Stimulated activated CD4-positive, alpha-beta T cell treated with anti-CD3 and anti-CD28 coated beads, Interleukin-1b, Interleukin-23, amount 100 ng/mL, for 1 hour (primary cell): ENCODE results near the gene ASTN1.

Experiments used
- DNase-seq, 2 donors: peaks; one replicate each; pipeline ENCODE4 v3.0.0-alpha.2; 2020; ENCODE audit warnings: low read depth in 2 of 2

The ASTN1 gene

DNA sequence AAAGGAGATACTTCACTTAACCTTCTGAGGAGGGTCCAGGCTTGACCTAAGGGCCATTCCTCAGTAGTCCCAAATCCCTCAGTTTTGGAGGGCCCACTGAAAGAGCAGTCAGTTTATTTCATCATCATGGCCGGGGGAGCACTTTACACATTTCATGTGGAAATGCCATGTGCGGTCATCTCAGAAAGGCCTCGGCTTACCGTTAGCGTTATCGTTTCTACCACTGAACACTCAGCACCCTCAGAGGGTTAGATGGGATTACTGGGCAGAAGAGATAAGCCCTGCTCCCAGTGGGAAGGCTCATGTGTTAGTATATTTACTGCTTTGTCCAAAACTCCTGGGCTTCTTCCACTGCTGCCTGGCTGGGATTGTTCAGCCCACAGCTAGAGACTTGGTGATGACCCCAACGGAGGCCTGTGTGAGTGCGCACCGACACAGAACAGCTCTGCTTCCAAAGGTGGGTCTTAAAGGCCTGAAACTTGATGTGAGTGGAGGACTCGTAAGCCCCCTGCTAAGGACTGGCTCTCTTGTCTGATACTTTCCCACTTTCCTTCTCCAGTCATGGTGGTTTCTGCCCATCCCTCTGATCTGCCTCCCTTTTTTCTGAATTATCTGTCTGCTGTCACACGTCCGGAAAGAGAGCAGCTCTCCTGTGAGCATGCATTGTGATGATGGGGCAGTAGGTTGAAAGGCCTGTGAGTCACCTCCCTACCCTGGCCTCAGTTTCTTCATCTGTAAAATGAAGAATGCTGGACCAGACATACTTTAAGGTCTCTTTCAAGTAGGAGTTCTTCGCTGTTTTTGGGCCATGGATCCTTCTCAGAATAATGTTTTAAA lies 284.5 kb downstream of the ASTN1 start:
- no peak for DNase-seq

DNA sequence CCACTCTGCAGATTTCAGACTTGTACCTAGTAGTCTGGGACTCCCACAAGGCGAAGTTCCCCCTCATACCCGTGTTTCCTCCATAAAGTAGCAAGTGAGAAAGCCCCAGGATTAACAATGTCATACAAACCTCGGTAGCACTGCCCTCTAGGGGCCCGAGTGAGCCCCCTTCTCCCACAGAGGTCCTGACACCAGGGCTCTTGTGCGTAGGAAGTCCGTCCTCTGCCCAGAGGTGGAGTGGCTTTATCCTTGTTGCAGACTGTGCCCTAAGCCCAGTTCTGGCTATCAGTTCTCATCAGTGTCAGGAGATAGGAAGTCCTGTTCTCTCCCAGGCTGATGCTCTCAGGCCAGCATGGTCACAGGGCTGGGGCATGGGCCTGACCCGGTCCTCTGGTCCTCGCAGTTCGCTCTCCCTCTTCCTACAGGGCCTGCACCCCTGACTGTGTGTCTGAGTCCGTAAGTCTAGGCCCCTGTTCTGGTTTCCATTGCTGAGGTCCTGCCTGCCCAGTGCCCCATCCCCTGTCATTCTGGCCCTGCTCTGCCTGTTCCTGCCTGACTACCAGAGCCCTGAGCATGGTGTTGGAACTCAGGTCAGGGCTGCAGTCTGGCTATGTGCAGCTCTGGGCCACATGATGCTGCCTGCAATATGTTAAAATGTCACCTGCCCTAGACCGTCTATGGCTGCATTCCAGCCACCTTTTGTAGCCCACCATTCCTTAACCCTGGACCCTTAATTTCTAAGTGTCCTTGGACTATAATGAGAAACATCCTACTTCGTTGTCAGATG lies 285.6 kb downstream of the ASTN1 start:
- no peak for DNase-seq

DNA sequence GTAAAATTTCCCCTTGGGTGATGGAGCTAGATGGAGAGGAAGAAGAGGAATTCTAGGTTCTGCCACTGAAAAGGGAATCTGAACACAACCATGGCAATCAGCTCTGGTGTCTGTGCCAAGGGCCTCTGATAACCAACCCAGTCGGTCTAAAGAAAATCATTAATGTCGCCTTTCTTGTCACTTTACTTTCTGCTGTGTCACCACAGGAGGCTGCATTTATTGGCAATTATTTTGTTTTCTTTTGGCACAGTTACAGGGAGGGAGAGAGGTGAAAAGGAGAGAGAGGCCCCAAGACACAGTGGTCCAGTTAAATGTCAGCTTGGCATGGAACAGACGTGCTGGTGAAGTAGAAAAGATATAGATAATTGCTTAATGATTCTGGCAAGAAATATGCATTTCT lies 287.0 kb downstream of the ASTN1 start:
- no peak for DNase-seq

DNA sequence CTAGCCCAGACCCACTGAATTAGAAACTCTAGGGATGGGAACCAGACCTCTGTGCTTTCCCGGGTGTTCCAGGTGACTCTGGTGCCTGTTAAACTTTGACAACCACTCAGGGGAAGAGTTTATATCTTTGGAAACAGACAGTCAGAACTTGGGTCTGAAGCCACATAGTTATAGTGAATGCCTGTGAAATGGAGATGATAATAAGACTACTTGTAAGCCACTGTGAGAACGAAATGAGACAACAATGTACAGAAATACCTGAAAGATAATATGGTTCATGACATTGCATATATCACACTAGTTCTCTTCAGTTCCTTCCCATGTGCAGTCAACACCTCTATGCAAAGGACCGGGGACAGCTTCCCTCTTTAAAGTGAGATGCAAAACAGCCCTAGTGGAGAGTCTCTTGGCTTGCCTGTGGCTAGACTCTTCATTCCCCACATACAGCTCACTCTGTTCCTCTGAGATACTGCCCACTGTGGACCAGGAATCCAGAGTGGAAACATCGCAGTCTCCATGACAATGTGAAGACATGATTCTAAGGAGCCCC lies 287.5 kb downstream of the ASTN1 start:
- DNase-seq: no peak

DNA sequence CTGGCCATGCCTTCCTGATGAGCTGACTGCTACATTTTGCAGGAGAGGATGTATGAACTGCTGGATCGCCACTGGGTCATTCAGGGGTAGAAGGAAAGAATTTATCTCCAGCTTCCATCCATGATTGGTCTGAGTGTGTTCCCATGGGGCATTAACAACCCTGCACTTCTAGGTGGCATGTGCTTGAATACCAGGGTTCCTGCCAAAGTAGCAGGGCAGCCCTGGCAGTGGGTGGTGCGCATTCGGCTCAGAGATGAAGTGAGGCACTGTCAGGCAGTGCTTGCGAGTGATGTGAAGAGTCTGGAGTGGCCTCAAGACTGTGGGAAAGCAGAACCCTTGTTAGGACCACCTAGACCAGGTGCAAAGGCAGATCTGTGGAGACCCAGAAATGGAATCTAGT lies 294.9 kb downstream of the ASTN1 start:
- DNase-seq: no peak

DNA sequence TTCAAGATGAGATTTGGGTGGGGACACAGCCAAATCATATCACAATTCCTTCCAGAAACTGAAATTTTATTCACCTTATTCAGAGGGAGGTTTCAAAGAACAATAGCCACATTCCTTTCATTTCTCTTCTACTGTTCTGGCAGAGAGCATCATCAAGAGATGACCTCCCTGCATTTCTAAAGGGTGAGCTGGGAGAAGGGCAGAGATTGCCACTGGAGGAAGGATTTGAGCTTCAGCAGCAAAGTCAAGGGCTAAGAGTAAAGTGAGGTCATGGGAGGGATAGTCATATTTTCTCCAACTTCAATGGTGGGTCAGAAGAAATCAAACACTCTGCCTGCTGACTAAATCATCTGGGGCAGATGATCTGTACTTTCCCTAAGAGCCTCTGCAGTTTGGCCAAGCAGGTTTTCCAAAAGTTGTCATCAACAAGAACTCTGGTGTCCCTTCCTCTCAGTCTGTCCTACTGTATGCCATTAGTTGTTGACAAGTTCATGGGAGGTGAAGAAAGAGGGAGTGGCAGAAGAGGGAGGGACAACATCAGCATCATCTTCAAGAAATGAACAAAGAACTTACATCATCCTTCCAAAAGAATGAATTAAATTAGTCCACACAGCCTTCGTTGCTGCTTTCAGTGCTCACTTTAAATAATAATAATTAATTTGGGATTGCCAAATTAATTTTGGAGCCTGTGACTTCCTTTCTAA lies 298.3 kb downstream of the ASTN1 start:
- DNase-seq: no peak

DNA sequence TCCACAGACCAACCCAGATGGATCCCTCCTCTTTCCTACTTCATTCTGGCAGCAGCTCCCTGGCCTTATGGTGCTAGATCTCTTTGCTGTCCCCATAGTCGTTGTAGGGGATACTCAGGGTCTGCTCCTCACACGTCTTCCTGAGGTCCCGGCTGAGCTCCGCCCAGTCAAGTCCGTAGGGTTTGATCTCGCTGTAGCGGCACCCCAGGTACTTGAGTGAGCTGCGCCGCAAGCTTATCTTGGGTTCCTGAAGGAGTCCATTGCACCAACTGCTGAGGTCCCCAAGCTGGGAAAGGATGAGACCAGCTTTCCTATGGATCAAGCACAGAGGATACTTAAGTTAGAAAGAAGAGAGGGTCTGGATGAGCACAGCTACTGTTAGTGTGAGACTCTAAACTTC lies 300.3 kb downstream of the ASTN1 start:
- no peak for DNase-seq

DNA sequence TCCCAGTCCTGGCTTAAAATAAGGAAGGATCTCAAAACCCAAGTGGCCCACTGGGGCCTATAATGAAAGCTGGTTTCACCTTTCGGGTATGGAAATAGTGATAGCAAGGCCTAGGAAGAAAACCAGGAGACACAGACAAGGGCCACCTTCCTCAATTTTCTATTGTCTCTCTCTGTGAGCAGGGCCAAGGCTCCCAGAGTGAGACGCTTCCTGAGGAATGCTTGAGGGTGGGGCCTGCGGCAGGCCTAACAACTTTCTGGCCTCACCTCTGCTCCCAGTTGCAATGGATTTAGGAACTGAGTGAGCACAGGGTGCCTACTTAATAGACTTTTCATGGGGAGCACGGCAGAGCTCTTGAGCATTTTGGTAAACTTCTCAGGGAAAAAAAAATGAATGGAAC lies 300.9 kb downstream of the ASTN1 start:
- no peak for DNase-seq

DNA sequence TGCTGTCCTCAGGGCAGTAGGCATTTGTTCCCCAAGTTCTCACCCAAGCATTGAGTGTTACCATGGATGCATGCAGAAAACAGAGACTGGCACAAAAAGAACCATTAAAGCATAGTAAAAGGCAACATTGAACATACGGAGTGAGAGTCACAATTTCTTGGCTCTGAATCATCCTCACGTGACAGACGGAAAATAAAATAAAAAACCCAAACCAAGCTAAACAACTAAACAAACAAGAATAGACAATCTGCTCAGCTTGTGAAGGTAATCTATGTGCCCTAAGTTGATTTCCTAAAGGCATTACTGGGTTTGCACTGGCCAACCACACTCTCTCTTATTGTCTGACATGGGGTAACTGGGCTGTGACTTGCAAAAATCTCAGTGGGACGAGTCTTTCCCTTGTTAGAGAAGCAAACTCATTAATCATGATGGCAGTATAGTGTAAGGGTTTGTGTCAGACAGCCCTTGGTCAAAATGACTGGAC lies 306.0 kb downstream of the ASTN1 start:
- DNase-seq: no peak

DNA sequence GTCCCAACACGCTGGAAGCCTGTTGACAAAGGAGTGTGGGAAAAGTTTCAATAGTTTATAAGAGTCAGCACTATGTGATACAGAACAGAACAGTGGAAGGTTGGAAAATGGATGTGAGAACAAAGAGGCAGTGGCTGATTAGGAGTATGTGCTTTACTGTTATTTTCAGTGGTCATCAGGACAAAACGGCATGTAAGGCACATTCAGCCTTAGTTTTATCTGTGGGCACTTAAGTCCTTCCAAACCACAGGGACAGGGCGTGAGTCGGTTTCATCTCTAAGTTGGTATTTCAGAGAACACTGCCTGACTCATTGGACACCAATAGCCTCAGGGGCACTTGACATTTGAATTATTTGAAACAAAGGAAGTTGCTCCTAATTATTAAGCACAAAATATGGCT lies 306.9 kb downstream of the ASTN1 start:
- DNase-seq: no peak

DNA sequence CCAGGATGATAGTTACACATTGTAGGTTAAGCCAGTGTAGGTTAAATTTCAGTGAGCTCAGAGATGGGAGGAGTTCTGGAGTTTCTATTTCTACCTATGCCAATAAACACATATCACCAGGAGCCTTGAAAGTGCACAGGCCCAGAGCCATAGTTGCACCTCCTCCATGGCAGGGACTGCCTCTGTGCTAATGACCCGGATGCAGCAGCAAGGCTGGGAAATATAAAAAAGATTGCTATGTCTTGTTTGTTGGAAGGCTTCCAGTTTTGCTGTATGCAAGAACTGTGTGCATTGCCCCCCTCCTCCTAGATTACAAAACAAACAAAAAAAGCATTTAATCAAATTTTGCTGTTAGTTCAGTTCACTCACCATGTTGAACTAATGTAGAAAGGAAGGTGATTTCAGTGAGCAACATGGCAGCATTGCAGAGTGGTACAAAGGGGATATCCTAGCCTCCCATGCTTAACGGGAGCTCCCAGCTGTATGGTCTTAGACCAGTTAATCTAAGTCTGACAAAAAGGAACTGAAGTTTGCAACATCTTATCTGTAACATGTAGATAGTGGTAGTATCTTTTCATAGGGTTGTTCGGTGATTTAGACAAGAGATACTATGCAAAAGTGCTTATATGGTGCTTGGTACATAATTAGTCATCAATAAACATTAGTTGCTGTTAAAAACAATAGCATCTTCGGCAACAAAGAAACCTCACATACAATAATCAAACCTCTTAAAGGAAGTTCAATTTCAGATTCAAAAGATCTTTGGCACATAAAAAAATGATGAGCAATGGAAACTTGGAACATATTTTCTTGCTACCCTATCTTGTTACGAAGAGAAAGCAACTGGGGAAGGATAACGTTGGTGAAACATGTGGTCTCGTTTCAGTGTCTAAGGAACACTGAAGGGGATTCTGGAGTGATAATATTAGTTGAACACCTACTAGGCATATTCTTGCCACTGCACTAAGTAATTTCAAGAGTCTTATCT lies 309.5 kb downstream of the ASTN1 start:
- no peak for DNase-seq

DNA sequence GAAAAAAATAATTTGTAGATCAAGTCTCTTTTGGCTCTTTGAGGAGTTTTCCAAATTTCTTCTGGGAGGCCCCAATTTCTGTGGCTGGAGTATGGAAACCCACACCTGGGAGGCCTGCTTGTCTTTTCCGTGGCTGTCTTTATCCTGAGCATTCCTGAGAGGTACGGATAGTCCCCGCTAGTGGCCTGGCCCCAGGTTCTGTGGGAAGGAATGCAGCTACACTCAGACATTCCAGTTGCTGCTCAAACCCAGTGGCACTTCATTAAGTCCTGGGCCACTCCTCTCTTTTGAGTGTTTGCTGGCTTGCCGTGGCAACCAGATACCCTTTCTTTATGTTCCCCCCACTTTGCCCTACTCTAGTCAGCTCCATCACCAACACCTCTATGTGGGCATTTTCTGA lies 310.4 kb downstream of the ASTN1 start:
- no peak for DNase-seq

DNA sequence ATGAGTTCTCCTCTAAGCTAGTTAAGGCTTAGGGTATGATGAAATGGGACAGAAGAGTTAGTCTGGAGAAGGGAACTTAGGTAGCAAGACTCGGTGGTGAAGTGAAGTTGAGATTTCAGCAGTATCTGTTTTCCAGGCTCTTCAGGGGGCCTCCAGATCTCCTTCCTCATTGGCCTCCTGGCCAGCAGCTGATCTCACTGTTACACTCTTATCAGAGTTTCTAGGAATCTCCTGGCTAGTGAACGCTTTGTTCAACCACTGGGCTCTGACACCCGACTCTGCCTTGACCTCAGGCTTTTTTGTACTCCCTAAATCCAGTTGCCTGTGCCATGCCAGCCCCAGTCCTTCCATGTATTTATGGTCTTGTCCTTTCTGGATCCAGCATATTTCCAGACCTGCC lies 311.0 kb downstream of the ASTN1 start:
- DNase-seq: no peak

DNA sequence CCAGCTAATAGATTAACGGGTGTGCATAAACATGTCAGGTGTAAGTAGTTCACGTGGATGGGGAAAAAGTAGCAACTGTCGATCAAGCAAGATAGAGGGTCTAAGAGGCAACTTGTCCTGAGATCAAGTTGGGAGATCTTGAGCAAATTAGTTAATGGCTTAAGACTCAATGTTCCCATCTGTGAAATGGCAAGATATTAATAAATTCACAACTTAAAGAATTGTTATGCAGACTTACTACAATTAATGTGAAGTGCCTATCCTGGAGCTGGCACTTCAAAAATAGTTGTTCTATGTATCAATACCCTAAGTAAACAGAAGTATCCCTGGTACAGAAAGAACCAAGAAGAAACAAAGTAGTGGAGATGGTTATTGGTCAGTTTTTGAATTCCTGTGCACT lies 312.4 kb downstream of the ASTN1 start:
- DNase-seq: no peak

DNA sequence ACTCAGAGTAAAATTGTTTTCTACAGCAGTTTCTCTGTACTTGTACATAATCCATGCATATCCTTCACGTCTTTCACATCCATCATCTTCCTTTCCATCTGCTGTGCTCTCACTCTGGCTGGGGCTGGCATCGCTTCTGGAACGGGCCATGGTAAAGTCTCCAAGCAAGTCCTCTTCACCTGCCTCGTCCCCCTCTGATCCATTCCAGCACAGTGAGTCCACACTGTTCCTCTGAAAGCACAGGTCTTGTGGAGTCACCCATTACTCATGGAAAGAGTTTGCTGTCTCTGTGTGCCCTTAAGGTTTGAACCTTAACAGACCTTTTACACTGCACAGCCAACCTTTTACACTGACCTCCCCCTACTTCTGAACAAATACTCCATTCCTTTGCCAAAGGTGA lies 313.6 kb downstream of the ASTN1 start:
- DNase-seq: no peak

DNA sequence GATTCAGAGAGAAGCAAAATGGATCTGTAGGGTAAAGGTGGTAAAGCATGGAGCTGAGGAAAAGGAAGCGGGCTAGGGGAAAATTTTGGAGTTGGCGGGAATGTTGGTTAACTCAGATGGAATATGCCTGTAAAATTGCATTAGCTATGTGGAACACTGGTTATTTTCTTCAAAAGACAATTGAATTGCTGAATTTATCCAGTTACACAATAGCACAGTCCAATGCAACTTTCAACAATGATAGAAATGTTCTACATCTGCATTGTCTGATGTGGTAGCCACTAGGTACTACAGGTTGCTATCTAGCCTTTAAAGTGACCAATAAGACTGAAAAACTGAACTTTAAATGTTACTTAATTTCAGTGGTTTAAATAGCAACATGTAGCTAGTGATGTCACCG lies 315.2 kb downstream of the ASTN1 start:
- no peak for DNase-seq

DNA sequence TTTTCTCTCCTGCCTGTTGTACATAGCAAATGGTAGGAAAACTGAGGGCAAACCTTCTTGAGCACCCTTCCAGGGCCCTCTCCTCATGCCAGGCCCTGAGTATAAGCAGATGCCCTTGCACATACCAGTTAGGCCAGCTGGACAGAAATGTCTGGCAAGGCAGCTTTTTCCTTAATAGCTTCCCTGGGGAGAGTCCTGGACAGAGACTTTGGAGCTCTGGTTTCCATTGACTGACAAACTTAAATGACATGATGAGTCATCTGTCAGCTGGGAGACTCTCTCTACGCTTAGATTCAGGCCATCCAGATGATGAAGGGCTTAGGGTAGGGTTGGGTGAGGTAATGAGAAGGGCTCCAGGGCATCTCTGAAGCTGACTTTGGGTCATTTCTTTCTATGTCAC lies 317.5 kb downstream of the ASTN1 start:
- DNase-seq: no peak

DNA sequence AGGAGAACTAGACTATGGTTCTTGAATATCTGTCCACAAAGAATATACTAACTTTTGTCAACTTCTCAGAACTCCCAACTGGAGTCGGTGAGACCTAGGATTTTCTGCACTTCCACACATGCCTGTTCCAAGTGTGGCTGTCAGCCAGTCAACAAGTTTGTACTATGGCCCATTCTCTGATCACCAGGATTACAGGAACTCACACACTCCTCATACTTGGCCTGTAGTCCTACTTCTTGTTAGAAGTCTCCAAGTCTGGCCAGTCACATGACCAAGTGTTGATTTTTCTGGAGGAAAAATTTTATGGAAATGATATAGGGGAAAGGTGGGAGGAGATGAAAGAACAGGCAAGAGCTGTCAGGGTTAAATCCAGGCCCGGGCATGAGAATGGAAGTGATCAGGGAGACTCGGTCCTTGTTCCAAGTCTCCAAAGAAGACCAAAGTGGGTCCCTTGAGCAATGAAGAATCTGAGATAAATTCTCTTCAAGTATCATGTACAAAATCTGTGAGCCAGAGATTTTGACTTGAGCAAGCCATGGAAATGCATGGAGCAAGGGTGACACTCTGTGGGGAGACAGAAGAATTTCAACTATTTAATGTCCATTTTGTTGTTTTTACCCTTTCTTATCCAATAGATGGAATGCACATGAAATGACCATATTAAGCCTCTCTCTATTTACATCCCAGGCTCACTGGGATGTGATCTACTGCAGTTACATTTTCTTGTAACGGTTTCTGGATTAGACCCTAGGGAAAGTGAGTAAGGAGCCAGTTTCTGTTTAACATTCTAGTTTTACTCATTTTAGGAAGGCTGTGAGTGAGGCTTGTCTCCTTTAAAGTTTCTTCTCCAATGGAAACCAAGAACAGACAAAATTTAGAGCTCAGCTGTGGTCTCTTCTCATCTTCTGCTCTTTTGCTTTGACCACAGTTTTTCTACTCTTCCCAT lies 320.9 kb downstream of the ASTN1 start:
- DNase-seq: no peak

DNA sequence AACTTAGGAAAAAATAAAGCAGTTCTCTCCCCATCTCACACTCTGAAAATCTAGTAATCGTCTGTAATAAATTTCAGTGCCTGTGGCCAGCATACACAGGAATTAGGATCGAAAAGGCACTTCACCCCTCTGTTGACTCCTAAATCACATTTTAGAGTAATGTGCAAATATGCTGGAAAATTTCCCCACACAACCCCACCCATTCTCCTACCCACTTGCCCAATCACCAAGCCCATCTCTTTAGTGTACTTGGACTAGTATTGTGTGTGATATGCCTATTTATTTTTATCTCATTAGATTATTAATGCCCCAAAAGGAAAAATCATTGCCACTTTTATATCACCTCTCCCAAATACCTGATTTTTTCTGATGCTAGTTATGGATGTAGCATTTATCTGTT lies 323.3 kb downstream of the ASTN1 start:
- DNase-seq: no peak

DNA sequence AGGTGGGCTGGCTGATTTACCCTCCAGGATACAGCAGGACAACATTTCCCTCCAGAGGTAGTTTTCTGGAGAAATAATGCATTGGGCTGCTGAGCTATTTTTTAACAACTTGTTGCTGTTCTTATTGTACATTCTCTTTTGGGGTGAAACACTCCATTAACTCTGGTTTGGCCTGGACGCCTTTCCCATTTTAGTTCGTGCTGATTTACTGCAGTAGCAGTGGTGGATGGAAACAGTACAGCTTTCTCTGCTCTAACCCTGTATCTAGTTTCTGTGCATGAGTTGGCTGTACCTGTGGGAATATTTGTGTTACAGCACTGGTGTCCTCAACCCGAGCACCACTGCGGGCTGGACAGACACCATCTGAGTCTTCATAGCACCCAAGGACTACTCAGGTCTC lies 325.3 kb downstream of the ASTN1 start:
- no peak for DNase-seq
